Pulmonary artery endothelial cell (primary cell): ENCODE data around the gene XRCC2. TPM values are rescaled to one million over a fixed set of nuclear protein-coding genes. Genes with fewer than 3 reads are reported as not detected.
"Not testable (repeated sequence)": the region's sequence is repeated elsewhere in the genome, so short reads cannot be mapped to it uniquely, and the experiment has no call there.

ENCODE experiments used
- DNase-seq: peaks from one replicate; pipeline ENCODE4 v3.0.0-alpha.2; 2011; ENCODE audit warnings: low read depth, low spot score
- total RNA-seq: library from RNA; depleted of rRNA; stranded (reverse); fragments of >200 nt; gene quantifications from 2 replicates; pipeline ENCODE4 v1.2.3, GENCODE V29; 2014

XRCC2 gene
- total RNA-seq = 3.8 and 6.7 TPM in 2 replicates

GRCh38 chr7:152675759-152676636 is at the start of gene XRCC2:
Gene XRCC2, minus strand, starts transcription at chr7:152676141. Its CDS starts 62 bp downstream, at chr7:152676079.
- peak; percentile 44 for DNase-seq

GRCh38 chr7:152723364-152723763 is 47.4 kb upstream of the XRCC2 start:
- no peak for DNase-seq

GRCh38 chr7:152712412-152713042 is 36.6 kb upstream of the XRCC2 start:
- not testable (repeated sequence) for DNase-seq

- no peak for DNase-seq
Measured at GRCh38 chr7:152711444-152711944, 35.6 kb upstream of the XRCC2 start.

- no peak for DNase-seq
Measured at GRCh38 chr7:152710153-152710442, 34.2 kb upstream of the XRCC2 start.

GRCh38 chr7:152709287-152710152 is 33.6 kb upstream of the XRCC2 start:
- DNase-seq = no peak

GRCh38 chr7:152704796-152705384 is 28.9 kb upstream of the XRCC2 start:
- DNase-seq = no peak

GRCh38 chr7:152699079-152699478 is 23.1 kb upstream of the XRCC2 start:
- DNase-seq = no peak

GRCh38 chr7:152697268-152697974 is 21.5 kb upstream of the XRCC2 start:
- DNase-seq = not testable (repeated sequence)

- not testable (repeated sequence) for DNase-seq
Measured at GRCh38 chr7:152692196-152692595, 16.3 kb upstream of the XRCC2 start.

- no peak for DNase-seq
Measured at GRCh38 chr7:152683297-152683696, 7.4 kb upstream of the XRCC2 start.

GRCh38 chr7:152677808-152678670 is 2.1 kb upstream of the XRCC2 start:
- no peak for DNase-seq

GRCh38 chr7:152674860-152675758 is 832 bp downstream of the XRCC2 start:
- no peak for DNase-seq

- DNase-seq = no peak
Measured at GRCh38 chr7:152673897-152674296, 2.0 kb downstream of the XRCC2 start.

GRCh38 chr7:152672626-152673025 is 3.3 kb downstream of the XRCC2 start:
- DNase-seq = no peak

GRCh38 chr7:152669758-152670157 is 6.2 kb downstream of the XRCC2 start:
- DNase-seq = no peak

GRCh38 chr7:152668975-152669374 is 7.0 kb downstream of the XRCC2 start:
- DNase-seq = no peak

GRCh38 chr7:152667958-152668357 is 8.0 kb downstream of the XRCC2 start:
- no peak for DNase-seq

GRCh38 chr7:152666078-152666477 is 9.9 kb downstream of the XRCC2 start:
- DNase-seq = no peak
